G401 (cell line): ENCODE measurements around the gene AHI1. TPM values are rescaled to one million over a fixed set of nuclear protein-coding genes. Genes with fewer than 3 reads are reported as not detected.
A peak's percentile ranks its signal among the peaks of the same experiment; 100 is the strongest.

Experiments used
- DNase-seq: peaks from one replicate; pipeline ENCODE4 v3.0.0-alpha.2; 2015; ENCODE audit warnings: low spot score
- in situ Hi-C: cut with HindIII; loops from 2 replicates; pipeline ENCODE4 v1.10.0; 2016; ENCODE audit warnings: low sequenced_read_pairs, mixed read lengths
- total RNA-seq: library from RNA; depleted of rRNA; stranded (reverse); fragments of >200 nt; shearing (Covaris generic); gene quantifications from 2 replicates; pipeline ENCODE4 v1.2.3, GENCODE V29; 2014

Gene AHI1
- total RNA-seq, 1 experiment from 2014 or later = 9.9 TPM

DNA sequence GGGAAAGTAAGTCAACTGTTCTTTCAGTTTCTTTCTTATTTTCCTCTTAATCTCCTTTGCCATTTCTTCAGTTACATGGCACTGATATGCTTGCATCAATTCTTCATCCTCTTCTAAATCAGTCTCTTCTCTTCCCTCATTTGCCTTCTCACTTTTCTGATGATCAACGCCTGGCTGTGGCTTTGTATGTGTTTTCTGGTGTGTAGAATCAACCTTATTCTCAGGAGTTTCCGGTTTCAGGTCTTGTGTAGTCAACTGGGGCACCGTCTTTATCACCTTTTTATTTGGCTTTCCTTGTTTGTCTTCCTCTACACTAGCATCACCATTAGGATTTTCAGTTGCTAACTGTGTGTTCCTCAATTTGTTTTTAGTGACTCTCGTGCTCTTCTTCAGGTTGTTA is 31.6 kb downstream of the AHI1 start:
- in situ Hi-C loops = no loop called here
- DNase-seq = no peak

DNA sequence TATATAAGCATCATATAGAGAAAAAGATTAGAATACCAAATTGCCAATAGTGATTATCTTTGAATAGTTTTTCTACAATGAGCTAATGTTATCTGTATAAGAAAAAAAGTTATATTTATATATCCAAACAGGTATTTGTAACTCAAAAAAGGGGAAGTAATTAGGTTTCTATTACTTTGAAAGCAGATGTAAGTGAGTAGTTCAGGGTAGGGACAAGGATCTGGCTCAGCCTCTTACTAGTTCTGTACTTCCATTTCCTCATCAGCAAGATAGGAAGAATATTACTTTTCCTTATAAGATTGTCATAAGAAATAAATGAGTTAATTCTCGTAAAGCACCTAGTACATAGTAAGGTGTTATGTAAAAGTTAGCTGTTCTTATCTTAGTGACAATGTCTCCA is 32.2 kb downstream of the AHI1 start:
- in situ Hi-C loops = no loop called here
- DNase-seq = no peak

DNA sequence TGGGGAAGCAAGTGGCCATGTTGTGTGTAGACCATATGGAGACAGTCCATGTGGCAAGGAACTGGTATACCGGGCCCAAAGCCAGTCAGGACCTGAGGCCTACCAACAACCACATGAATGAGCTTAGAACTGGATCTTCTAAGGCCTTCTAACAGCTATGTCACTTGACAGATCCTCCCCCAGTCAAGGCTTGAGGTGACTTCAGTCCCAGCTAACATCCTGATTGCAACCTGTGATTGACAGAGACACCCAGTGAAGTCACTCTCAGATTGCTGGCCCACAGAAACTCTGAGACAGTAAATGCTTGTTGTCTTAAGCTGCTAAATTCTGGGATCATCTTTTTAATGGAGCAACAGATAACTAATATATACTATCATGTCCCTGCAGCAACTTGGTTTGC is 32.9 kb downstream of the AHI1 start:
- in situ Hi-C loops = no loop called here
- DNase-seq = no peak

DNA sequence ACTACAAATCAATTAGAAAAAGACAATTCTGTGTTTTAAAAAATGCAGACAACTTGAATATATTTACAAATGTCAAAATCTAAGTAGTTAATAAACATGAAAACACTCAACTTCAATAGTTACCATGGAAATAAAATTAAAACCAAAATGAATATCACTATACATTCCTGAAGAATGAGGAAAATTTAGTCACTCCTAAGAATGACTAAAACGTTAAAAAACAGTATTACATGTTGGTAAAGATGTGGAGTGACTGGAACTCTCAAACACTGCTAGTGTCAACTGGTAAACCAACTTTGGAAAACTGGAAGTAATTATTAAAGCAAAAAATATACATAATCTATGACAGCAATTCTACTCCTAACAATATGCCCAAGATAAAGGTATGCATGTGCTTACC is 36.3 kb downstream of the AHI1 start:
- in situ Hi-C loops = no loop called here
- no peak for DNase-seq

DNA sequence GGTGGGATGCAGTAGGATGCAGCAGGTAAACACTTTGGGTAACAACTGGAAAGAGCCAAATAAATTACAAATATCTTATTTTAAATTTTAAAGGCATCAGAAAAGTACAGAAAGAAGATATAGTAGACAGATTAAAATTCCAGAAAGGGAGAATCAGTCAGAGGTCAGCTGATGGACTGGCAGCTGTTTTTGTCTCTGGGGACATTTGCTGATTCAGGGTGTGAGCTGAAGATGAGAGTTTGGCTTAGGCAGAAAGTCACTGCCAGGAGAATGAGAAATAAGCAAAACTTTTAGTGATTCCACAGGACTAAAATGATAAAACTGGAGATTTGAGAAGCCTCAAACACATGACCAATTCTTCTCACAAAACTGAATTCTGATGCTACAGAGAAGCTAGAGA is 39.5 kb downstream of the AHI1 start:
- no peak for DNase-seq
- in situ Hi-C loops = no loop called here

DNA sequence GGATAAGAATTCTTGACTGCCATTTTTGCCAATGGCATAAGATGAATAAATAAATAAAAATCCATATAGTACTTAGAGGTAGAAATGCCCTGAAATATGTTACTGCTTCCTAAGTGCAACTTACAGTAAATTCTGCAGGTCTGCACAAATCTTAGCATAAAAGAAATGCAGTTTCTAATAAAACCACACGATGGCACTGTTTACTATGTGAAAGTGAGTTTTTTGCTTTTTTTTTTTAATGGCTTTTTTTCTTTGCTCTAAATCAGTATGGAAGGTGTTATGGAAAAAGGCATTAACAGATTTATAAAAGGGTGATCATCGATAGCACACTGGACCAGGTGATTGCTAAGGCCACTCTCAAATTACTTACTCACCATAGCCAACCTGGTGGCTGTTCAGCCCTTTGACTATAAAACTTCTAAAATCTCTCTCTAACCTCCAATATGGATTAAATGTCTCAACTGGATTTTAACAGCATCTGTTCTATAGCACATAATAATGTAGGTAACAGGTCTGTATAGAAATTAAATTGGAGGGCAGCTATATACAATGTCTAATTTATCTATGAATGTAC is 45.8 kb downstream of the AHI1 start:
- DNase-seq = peak; percentile 54
- in situ Hi-C loops = no loop called here

DNA sequence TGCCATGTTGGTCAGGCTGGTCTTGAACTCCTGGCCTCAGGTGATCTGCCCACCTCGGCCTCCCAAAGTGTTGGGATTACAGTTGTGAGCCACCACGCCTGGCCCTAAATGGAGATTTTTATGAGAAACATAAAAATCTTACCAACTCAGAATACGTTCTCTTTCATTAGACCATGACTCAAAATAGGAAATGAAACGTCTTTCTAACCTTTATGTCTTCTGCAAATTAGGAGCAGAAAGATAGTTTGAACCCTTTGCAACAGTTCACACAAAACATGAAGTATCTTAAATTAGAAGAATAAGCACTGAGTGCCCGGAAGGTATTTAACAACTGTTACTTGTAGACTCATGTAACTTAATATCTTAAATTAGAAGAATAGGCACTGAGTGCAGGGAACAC is 48.3 kb downstream of the AHI1 start:
- in situ Hi-C loops = no loop called here
- no peak for DNase-seq

DNA sequence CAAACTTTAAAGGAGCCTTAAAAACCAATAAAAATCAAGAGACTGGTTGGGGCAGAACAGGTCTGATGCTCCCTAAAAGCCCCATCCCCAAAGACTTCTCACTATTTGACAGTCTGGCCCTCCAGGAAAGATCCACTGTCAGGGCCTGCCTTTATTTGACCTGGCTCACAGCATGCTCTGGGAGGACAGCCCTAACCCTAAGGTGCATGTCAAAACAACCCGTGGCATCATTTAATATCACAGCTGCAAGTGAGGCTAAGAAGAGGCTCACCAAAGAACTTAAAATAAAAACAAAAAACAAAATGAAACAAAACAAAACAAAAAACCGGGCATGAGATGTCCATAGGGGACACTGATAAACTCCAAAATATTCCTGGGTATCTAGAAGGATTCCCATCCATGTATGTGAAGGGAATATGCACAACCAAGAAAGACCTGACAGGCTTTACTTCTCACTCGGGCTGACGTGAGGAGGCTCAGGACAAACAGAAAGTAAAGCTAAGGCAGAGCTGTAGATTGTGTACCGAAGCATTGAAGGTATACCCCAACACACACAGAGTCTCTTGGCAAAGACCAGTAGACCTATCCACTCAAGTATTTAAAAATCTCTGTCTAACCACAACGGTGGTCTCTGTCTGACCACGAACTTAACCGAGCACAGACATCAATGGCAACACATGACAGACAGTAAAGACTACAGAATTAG is 57.3 kb downstream of the AHI1 start:
- no peak for DNase-seq
- in situ Hi-C loops = no loop called here

DNA sequence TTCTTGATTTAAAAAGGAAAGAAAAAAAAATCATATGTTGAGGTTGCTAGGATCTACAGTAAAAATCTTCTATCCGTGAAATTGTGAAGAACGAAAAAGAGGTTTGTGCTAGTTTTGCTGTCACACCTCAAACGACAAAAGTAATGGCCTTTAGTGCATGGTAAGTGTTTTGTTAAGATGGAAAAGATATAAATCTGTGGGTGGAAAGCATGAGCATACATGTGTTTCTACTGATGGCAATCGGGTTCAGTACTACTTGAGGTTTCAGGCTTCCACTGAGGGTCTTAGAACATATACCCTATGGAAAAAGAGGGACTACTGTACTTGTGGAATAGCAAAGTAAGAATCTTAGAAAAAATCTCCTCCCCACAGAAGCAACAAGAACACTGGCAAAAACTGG is 58.0 kb downstream of the AHI1 start:
- in situ Hi-C loops = no loop called here
- DNase-seq = no peak

DNA sequence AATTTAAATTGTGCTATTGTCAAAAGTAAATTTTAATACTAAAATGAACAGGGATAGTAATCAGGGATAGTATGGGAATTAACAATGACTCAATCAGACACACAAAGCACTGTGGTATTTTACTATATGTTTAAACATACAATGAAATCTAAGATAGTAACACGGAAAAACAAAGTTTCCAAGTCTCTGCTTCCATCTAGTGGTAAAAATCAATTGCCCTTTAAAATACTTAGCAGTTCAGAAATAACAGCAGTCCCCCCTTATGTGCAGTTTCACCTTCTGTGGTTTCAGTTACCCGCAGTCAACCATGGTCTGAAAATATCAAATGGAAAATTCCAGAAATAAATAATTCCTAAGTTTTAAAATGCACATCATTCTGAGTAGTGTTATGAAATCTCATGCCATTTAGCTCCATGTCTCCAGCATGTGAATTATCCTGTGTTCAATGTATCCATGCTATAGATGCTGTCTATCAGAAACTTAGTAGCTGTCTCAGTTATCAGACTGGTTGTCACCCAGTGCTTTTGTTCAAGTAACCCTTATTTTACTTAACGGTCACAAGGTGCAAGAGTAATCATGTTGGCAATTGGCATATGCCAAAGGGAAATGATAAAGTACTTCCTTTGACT is 58.5 kb downstream of the AHI1 start:
- in situ Hi-C loops = no loop called here
- DNase-seq = peak; percentile 18

DNA sequence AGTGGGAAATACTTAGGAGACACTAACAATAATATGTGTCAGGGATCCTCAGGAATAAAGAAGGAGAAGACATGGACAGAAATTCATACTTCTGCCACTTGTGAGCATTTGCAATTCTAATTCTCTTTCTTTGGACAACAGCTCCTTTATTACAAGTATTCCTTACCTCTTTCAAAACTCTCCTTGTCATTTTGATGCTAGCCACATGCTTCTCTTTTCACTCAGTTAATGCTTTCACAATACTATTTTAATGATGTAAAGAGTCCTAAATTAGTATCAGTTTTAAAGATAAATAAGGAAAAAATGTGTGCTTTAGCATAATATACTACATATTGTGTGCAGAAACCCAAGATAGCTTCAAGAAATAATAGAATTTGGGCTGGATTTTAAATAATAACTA is 62.5 kb downstream of the AHI1 start:
- in situ Hi-C loops = no loop called here
- no peak for DNase-seq

DNA sequence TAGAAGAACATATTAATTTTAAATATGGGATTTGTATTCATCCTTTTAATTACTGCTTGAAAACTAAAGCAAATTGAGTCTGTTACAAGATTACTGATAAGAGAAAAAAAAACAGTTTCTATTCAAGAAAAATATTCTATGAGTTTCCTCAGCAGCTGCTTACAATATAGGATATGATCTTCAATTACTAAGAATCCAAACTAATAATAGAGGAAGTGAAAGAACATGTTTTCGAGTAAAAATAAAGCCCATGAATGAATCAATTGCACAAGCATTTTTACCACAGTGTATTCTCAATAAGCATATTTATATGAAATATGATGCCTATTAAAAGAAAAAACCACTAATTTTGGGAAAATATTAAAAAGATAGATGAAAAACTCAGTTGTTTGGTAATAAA is 63.4 kb downstream of the AHI1 start:
- DNase-seq = no peak
- in situ Hi-C loops = no loop called here

DNA sequence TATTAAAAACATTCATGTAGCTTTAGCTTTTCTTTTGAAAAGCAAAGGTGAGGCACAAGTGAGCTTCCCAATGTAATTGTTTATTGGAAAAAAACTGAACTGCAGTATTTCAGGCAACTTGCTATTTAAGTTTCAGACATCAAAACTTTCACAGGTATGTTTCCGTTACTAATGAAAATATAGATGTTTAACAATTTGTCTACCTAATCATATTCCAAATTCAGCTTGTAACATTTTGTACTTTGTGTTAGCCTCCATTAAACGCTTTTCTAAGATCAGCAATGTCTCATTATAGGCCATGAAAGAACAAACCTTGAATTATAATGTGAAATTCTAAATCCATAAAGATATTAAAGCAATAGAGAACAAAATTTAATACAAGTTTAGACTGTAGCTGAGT is 69.5 kb downstream of the AHI1 start:
- DNase-seq = no peak
- in situ Hi-C loops = no loop called here

DNA sequence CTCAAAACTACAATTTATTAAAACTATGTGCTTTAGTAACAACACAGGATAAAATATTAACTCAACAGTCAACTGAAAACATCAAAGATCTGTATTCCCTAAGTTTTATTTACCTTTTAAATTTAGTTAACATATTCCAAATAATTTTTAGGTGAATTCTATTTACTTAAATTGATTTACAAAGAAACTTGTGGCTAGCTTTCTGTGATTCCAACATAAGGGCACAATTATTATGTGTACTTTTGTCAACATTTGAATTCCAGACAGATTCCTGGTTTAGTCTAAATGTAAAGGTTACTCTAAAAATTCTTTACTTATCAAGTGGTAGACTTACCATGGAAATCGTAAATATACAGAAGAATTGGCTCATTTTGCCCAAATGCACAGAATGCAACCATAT is 70.7 kb downstream of the AHI1 start:
- no peak for DNase-seq
- in situ Hi-C loops = no loop called here

DNA sequence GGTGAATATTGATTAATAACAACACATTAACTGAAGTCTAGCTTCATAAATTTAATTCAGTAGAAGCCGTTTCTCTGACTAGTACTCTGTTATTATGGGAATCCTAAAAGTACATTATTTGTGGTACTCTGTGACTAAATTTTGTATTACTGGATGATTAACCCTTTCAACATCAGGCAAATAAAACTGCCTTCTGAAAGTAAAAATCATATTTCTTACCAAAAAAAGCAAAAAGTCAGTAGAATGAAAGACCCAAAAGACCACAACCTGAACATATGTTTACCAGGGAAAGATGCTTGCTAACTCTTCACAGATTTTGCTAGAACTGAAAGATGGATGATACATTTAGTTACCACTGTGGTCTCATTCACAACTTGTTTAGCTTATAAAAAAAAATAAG is 73.2 kb downstream of the AHI1 start:
- in situ Hi-C loops = no loop called here

DNA sequence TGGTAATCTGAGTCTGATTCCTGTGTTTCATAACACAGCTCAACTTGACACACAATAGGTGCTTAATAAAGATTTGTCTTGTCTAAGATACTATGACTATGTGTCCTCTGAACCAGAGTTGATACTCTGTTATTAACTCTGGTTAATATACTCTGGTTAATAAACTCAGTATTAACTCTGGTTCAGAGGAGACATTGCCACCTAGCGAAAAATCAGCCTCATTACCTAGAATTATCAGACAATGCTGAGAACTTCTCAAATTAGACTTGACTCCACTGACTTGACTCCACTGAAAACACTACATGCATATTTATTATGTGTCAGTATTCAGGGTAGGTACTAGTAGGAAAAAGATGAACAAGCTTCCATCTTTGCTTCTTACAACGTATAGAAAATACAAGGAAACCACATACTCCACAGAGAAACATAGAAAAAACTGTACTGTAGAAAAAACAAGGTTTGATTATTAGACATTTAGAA is 73.9 kb downstream of the AHI1 start:
- DNase-seq = peak; percentile 41
- in situ Hi-C loops = no loop called here

More for the DNA sequence above, 73.2 kb downstream of the AHI1 start:
- DNase-seq = no peak

DNA sequence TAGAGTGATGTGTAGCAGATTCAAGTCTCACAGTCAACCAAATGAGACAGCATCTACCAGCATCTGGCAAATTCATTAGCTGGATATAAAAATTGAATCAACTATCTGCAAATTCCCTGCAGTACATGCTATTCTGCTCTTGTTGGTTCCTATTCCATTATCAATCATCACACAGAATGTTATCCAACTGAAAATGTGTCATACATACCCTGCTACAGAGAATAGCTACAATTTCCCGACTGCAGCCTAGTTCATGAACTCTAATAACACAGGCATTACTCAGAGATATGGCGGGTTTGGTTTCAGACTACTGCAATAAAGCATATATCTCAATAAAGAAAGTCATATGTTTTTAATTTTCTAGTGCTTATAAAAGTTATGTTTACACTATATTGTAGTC is 78.4 kb downstream of the AHI1 start:
- DNase-seq = no peak
- in situ Hi-C loops = no loop called here

DNA sequence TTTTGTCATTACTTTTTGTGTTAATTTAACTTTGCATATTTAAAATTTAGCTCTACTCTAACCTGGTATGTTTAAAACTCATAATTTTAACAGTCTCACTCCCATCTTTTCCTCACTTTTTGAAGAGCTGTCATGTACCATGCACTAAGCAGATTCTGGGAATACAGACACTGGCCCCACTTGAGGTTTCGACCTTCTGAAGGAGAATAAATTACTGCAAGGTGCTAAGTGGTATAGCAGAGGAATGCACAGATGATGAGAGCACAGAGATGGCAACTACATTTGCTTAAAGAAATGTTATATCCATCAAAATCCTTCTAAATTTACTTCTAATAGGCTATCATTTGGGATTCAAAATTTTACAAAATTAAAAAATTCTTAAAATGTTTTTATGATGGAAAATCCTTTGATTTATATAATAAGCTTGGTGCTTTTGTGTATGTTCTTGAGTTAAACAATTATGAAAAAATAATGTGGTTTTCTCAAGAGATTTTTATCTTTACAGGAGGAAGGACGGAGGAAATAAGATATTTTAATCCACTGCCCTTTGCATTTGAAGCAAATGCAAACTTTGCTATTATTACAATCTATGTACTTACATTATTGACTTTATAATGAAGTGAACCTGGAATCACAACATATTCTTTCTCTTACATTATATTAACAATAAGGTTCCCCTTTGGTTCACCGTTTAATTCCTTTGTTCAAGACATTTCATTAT is 79.3 kb downstream of the AHI1 start:
- in situ Hi-C loops = no loop called here
- DNase-seq = no peak

DNA sequence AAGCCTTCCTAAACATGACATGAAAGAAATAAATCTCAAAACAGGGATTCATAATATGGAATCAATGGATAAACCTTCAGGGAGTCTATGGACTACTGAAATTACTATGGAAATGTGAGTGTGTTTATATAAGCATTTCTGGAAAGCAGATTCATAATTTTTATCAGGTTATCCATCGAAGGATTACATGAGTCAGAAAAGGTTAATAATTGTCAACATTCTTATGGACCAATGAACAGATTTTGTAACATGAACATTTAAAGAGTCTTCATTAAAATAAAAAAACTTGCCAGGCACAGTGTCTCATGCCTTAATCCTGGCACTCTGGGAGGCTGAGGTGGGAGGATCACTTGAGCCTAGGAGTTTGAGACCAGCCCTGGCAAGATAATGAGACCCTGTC is 84.8 kb downstream of the AHI1 start:
- DNase-seq = no peak
- in situ Hi-C loops = no loop called here

DNA sequence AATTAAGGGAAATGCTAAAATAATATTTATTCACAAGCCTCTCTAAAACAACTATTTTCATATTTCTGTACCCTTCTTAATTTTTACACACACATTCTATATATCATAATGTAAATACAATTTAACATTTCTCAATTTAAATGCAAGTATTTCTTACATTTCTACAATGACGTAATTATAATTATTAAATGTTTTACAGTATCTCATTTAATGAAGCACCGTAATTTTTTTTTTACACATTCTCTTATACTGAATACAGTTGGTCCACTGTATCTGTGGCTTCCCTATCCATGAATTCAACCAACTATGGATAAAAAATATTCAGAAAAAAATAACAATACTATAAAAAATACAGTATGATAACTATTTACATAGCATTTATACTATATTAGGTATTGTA is 85.7 kb downstream of the AHI1 start:
- in situ Hi-C loops = no loop called here
- no peak for DNase-seq
